ENCODE measurements around the gene ATOH1.

ATOH1 gene

DNA sequence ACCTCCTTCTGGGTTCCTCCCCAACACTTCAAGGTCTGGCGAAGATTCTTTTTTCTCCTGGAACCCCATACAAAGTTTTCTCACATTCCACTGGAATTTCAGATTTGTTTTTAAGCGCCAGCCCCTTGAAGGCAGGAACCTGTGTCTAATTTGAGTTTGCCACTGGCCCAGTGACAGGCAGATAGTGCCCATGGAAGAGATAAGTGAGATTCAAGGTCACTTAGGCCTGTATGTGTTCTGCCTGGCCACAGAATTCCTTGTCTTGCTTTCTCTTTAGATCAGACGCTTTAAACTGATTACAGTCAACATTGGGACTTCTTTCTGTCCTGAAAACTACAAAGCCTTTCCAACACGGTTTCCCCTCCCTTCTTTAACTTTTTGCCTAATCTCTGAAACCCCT is 11.2 kb downstream of the ATOH1 start:
- DNase-seq: no peak

DNA sequence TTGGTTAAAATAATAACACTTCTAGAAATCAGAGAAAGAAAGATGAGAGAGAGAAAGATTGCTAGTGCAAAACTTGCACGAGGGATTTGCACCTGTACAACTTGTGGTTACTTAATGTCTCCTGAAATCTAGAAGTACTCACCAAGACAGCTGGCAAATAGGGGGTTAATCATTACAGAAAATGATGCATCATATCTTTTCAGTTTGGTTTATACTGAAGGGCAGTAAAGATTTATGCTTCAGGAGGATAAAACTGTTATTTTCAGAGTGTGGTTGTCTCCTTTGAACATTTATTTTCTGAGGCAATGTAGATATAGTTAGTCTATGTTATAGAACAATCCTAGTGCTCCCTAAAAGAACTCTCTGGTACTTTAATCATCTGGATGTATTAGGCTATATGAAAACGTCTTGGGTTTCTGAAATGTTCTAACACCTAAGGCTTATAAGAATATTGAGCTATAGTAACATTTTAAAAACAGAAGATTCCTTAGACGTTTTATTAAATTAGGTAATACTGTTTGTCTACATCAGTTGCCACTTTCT is 13.3 kb downstream of the ATOH1 start:
- no peak for DNase-seq

DNA sequence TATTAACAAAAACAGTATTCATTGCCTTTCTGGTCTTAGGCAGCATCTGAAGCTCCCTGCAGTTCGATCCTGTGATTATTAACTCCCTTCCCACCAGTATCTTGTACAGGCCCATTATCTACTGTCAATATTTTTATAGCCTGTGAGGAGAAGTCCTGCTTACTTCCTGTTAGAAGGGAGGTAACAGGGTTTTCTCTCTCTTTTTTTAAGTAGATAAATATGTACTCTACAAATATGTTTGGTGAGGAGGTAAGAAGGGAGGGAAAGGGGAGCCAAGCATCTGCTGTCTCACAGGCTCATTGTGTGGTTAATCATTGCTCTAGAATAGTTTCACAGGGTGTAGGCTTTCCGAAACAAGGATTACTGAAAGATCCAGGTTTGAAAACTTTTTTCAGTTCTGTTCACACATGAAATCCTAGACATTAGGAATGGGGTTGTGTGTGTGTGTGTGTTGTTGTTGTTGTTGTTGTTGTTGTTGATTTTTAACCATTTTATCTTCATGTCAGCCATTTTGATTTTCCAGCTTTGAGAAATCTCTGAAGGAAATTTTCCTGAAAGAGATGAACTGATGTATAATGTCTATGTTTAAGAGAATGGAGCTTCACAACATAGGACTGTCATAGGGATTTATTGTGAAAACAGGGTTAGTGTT is 14.2 kb downstream of the ATOH1 start:
- DNase-seq: no peak

DNA sequence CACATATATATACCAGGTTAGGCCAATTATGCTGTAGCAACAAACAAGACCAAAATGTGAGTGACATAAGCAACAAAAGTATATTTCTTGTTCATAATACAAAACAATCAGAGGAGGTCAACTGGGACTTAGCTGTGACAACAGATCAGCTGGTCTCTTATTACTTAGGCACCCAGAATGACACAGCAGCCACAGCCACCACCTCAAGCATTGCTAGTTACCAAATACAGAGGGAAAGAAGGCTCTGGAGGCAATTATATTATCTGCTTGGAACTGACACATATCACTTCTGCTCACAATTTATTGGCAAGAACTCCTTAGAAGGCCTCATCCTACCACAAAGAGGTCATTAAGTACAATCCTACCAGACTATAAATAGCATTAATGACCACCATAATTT is 15.2 kb downstream of the ATOH1 start:
- no peak for DNase-seq

DNA sequence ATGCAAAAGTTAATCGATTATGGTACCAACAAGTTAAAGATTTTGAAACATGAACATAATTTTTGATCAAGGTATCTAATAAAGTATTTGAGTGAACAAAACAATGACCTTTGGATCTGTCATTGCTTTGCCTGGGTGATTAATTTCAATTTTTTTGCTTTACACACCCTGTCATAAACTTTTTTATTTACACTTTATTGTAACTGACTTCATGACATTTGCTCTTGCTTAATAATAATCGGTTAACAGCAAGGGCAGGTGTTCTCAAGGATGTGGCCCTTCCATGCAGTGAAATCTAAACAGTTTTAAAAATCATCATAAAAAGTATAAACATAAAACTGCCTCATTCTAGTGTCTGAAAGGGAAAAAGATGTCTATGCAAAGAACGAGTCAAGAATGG is 24.1 kb downstream of the ATOH1 start:
- DNase-seq: no peak

DNA sequence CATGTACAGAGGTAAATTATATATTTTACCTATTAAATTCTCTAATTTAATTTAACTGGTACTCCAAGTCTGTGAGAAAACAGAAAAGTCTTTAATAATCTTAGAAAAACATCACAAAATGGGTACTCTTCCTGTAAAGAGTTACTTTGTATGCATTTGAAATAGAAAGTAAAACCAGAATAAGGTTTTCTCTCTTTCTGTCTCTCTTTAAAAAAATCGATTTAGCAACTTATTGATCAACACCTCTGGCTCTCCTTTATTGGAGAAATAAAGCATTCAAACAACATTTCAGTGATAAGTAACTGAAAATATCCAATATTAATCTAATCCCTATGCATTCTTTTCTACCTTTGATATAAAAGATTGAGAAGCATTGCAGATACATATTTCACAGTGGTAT is 27.4 kb downstream of the ATOH1 start:
- DNase-seq: no peak

DNA sequence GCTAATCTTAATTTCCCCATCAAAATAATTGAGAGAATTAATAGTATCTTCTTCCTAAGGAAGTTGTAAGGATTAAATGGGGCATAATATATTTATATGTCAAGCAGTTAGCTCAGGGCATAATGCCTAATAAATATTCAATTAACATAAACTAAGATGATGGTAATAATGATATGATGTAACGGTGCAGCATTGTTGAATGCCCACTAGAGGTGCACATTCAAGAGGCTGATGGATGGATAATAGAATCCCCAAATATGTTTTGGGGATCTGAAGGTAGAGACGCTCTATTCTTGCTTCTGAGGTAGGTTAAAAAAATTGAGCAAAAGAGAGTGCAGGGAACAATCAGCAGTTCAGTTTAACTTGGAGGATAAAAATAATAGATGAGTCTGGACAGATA is 37.1 kb downstream of the ATOH1 start:
- DNase-seq: no peak

DNA sequence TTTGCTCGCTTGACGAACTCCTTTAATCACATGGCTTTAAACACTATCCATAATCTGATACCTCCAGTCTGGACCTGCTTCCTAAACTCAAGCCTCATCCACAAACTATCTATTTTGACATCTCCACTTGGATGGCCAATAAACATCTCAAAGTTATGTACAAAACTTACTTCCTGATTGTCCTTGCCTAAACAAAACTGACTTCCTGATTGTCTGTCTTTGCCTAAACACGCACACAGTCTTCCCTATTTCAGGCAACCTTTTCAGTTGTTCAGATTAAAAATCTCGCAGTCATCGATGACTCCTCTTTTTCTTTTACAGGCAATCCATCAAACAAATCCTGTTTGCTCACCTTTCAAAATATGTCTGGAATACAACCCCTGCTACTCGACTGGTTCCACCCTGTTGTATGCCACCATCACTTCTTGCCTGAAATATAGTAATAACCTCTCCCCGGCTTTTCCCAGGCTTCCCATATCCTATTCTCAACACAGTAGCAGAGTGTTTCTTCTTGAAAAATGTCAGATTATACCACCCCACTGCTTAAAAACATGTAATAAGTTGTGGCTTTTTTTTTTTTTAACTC is 39.0 kb downstream of the ATOH1 start:
- no peak for DNase-seq

DNA sequence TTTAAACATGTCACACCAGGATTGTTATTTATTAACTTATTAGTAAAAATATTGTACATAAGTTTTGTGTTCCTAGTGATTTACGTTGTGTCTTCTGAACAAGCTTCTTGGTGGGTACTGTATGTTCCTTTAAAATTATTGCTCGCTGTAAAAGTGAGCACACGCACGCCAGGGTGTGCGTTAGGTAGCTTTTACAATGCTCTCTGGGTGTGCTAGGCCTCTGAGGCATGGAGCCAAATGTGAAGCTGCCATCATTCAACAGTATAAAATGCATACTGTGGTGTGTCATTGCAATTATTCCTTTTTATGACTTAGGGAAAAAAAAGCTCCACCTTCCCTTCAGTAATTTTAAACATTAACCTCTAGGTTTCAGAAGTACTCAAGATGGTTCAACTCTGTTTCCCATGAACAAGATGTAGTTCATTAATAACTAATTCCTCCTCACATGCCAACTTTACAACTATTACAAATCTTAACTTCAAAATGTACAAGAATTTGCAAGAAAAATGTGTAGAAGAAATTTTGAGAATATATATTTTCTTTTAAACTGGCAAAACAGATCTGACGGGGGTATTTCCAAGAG is 42.4 kb downstream of the ATOH1 start:
- no peak for DNase-seq

DNA sequence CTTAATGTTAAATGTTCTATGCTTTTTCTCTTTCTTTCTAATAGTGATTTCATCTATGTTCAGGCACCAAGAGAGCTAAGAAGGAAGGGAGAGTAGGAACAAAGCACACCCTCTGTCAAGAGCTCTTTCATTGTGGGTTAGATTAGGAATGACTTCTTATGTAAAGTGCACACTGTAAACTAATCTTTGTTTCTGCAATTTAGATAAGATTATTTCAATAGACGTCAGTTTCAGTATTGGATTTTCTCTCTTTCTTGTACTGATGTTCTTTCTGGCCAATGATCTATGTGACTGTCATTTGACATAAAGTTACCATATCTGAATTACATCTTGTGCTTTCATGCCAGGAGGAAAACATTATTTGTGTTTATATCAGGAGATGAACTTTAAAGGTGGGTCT is 48.2 kb downstream of the ATOH1 start:
- no peak for DNase-seq

DNA sequence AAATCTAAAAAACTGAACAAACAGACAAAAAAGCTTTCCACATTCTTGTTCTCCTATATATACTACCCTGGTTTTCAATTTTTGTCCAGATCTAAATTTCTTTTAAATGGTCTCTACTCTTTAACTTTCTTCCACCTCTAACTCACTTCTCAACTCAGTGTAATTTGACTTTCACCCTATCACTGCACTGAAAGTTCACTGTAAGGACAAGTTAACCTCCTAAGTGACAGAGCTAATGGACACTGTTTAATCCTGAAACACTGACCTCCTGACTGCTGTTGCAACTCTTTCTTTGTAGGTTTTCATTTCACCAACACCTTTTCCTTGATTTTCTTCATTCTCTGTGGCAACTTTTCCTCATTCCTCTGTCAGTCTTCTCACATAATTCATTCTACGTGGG is 50.0 kb downstream of the ATOH1 start:
- no peak for DNase-seq

DNA sequence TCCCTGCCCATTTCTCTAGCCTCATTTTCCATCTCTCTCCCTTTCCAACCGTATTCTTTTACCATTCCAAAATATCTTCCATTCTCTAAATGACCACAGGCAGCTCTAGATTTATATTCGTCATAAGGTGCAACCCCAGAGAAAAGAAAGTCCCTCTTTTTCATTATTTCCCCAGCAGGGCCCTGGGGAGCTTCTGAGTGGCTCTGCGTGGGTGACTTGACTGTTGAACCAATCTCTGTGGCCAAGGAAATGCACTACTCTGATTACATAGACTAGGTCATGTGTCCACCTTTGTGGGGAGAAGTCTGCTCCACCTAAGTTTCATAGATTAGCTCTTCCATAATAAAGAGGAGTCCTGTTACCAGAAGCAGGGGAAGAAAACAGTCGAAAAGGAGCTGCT is 51.4 kb downstream of the ATOH1 start:
- DNase-seq: no peak
